SKM-1 treated with dmso at 0.1 percent for 144 hours (cell line): ENCODE results near the gene SLC22A7.

Experiments used
- DNase-seq: peaks from one replicate; lab custom pipeline; 2025; ENCODE audit not compliant: unreplicated experiment; lab: John Stamatoyannopoulos, UW

SLC22A7 gene

GRCh38 chr6:43282636-43283513 is 15.2 kb upstream of the SLC22A7 start:
- peak; percentile 38 for DNase-seq

GRCh38 chr6:43283514-43283901 is 14.6 kb upstream of the SLC22A7 start:
- no peak for DNase-seq

- no peak for DNase-seq
These were observed 14.2 kb upstream of the SLC22A7 start for GRCh38 chr6:43283905-43284304.

GRCh38 chr6:43284991-43285781 is 12.9 kb upstream of the SLC22A7 start:
- DNase-seq, result no peak

- no peak for DNase-seq
These were observed 12.2 kb upstream of the SLC22A7 start for GRCh38 chr6:43285832-43286231.

GRCh38 chr6:43286456-43286979 is 11.5 kb upstream of the SLC22A7 start:
- no peak for DNase-seq

- no peak for DNase-seq
These were observed 10.9 kb upstream of the SLC22A7 start for GRCh38 chr6:43286980-43287716.

- DNase-seq, result no peak
These were observed 10.1 kb upstream of the SLC22A7 start for GRCh38 chr6:43287717-43288679.

- DNase-seq, result no peak
These were observed 7.6 kb upstream of the SLC22A7 start for GRCh38 chr6:43290339-43290904.

- no peak for DNase-seq
These were observed 7.1 kb upstream of the SLC22A7 start for GRCh38 chr6:43290905-43291355.

- no peak for DNase-seq
These were observed 6.4 kb upstream of the SLC22A7 start for GRCh38 chr6:43291708-43292107.

GRCh38 chr6:43292341-43292740 is 5.7 kb upstream of the SLC22A7 start:
- DNase-seq, result no peak

GRCh38 chr6:43292763-43293318 is 5.2 kb upstream of the SLC22A7 start:
- no peak for DNase-seq

- DNase-seq, result no peak
These were observed 4.4 kb upstream of the SLC22A7 start for GRCh38 chr6:43293698-43294097.

GRCh38 chr6:43294536-43294935 is 3.5 kb upstream of the SLC22A7 start:
- no peak for DNase-seq

- no peak for DNase-seq
These were observed 2.6 kb upstream of the SLC22A7 start for GRCh38 chr6:43295456-43295855.

- DNase-seq, result no peak
These were observed 1.1 kb upstream of the SLC22A7 start for GRCh38 chr6:43296780-43297497.

GRCh38 chr6:43298565-43299337 is 691 bp downstream of the SLC22A7 start:
- no peak for DNase-seq
